ENCODE results near the gene ORAI2.

DNA sequence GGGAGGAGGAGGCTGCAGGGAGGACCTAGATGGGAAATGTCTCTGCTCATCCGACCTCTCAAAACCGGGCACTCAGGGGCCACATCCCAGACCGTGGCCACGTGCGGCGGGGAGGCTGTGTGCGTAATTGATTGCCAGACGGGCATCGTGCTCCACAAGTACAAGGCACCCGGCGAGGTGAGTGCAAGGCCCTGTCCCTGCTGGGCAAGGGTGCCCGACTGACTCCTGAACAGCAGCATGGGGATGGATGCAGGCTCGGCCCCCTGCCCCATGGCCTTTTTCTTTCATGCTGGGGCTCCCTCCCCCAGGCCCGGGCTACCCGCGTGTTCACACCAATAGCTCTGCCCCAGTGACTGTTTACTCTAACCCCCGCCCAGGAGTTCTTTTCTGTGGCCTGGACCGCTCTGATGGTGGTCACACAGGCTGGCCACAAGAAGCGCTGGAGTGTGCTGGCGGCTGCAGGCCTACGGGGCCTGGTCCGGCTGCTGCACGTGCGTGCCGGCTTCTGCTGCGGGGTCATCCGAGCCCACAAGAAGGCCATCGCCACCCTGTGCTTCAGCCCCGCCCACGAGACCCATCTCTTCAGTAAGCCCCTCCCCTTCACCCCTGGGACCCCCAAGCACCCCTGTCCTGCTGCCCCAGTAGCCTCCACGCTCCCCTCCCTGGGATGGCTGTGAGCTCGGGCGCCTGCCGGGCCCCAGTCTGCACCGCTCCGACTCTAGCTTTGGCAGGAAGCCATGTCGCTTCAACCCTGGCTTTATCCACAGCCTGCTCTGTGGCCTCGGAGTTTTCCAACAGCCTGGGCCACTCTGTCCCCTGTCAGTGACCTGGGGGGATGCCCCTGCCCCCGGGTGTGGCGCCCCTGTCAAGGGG lies 35.3 kb downstream of the ORAI2 start:
- TF ChIP-seq, protein P1, sequence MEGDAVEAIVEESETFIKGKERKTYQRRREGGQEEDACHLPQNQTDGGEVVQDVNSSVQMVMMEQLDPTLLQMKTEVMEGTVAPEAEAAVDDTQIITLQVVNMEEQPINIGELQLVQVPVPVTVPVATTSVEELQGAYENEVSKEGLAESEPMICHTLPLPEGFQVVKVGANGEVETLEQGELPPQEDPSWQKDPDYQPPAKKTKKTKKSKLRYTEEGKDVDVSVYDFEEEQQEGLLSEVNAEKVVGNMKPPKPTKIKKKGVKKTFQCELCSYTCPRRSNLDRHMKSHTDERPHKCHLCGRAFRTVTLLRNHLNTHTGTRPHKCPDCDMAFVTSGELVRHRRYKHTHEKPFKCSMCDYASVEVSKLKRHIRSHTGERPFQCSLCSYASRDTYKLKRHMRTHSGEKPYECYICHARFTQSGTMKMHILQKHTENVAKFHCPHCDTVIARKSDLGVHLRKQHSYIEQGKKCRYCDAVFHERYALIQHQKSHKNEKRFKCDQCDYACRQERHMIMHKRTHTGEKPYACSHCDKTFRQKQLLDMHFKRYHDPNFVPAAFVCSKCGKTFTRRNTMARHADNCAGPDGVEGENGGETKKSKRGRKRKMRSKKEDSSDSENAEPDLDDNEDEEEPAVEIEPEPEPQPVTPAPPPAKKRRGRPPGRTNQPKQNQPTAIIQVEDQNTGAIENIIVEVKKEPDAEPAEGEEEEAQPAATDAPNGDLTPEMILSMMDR (IDR thresholded peaks at IDR 0.05): no peak
- TF ChIP-seq POLR2A (IDR thresholded peaks at IDR 0.05): no peak
